Gastrocnemius medialis (tissue), 4 donors: Measurements from ENCODE around the gene CPED1. TPM values are rescaled to one million over a fixed set of nuclear protein-coding genes. Genes with fewer than 3 reads are reported as not detected.
A peak's percentile ranks its signal among the peaks of the same experiment; 100 is the strongest.

Experiments
- ATAC-seq, 2 donors: fragments of 150-250 bp; one replicate each; pipeline ENCODE4 v1.9.1; 2016
- DNase-seq, 2 donors: peaks; one replicate each; pipeline ENCODE4 v3.0.0-alpha.2; 2019
- H3K27ac ChIP-seq, 4 donors: fragments of 200-600 bp; sonication (generic); 1 replicate in 1 of 4; 2 replicates in 3 of 4; pipeline ENCODE4 v1.5.1; 2016 to 2018; ENCODE audit warnings: mild to moderate bottlenecking in 2 of 4, moderate library complexity in 1 of 4
- H3K27me3 ChIP-seq, 3 donors: fragments of 200-600 bp; sonication (generic) in 2 of 3; 1 replicate in 1 of 3; 2 replicates in 2 of 3; pipeline versions ENCODE4 v1.5.1 to v1.6.0; 2016 to 2019; ENCODE audit warnings: mild to moderate bottlenecking in 1 of 3, moderate library complexity in 1 of 3
- H3K36me3 ChIP-seq, 2 donors: fragments of 200-600 bp; sonication (generic) in 1 of 2; one replicate each; pipeline ENCODE4 v1.5.1; 2017 to 2018
- H3K4me1 ChIP-seq, 2 donors: fragments of 200-600 bp; sonication (generic) in 1 of 2; one replicate each; pipeline ENCODE4 v1.5.1; 2016 to 2017; ENCODE audit warnings: mild to moderate bottlenecking in 2 of 2
- H3K4me3 ChIP-seq, 4 donors: fragments of 200-600 bp; sonication (generic) in 3 of 4; 1 replicate in 1 of 4; 2 replicates in 3 of 4; pipeline ENCODE4 v1.5.1; 2016 to 2019; ENCODE audit warnings: mild to moderate bottlenecking in 2 of 4
- H3K9me3 ChIP-seq, 3 donors: fragments of 200-600 bp; sonication (generic) in 2 of 3; 1 replicate in 1 of 3; 2 replicates in 2 of 3; pipeline ENCODE4 v1.5.1; 2016 to 2019
- POLR2A ChIP-seq, 2 donors: fragments of 450-650 bp; IDR thresholded peaks; one replicate each; pipeline ENCODE4 v1.6.1; 2017; ENCODE audit warnings: antibody characterized with exemption in 2 of 2, mild to moderate bottlenecking in 2 of 2, moderate library complexity in 2 of 2
- in situ Hi-C, 4 donors: fragments of 200-750 bp; cut with MboI; loops; one replicate each; pipeline versions ENCODE4 v1.15.0 to v1.8.0; 2017; ENCODE audit warnings: low sequenced_read_pairs in 4 of 4
- intact Hi-C: fragments of 100-400 bp; cut with DNase I; formaldehyde crosslinking; loops from one replicate; pipeline ENCODE4 v1.15.1; 2023; ENCODE audit warnings: low total_unique reads
- total RNA-seq, 4 donors: library from RNA; depleted of rRNA; stranded (reverse); fragments of >200 nt; gene quantifications; one replicate each; pipeline versions ENCODE4 v1.1.0 to v1.2.3, GENCODE V29; 2016
- TF ChIP-seq, protein P1 (sequence below), 5 experiments: fragments of 450-650 bp in 3 of 5; fragments of 200-600 bp in 2 of 5; sonication (generic) in 2 of 5; IDR thresholded peaks in 4 of 5; conservative IDR thresholded peaks in 1 of 5; 1 replicate in 4 of 5; 2 replicates in 1 of 5; pipeline ENCODE4 v1.5.1; 2016 to 2019; ENCODE audit warnings: antibody characterized with exemption in 5 of 5, mild to moderate bottlenecking in 3 of 5, moderate library complexity in 3 of 5

CPED1 gene
- total RNA-seq, 4 donors from 2014 or later: 4.8 to 35.5 (median 34.1) TPM

DNA sequence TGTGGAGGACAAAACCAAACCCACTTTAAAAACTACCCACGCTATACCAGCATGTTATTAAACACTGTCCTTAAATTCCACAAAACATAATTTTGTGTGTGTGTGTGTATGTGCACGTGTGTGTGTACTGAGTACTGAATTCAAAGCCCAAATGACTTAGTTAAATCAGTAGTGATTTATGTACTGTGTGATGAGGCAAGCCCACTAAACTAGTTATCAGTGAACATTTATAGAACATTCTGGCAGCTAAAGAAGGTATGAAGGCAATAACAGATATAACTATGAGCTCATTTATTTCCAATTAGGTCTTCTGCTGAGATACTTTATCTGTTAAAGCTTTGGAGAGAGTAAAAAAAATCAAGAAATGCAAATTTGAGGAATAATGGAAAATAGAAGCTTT is 115.1 kb downstream of the CPED1 start:
- Histone ChIP-seq H3K4me1 (peaks cover 28 to 29% of the 10 kb centered on the region in 2 donors), H3K36me3 (peaks cover 0 to 32% of the 10 kb centered on the region in 2 donors), H3K4me3 (no peak overlapping the region), H3K27ac (peak overlapping the region; percentile 38 to 63 (median 56)), H3K9me3 (no peaks in the 10 kb centered on the region), H3K27me3 (no peaks in the 10 kb centered on the region)
- intact Hi-C loops: no loop called here
- TF ChIP-seq, protein P1, sequence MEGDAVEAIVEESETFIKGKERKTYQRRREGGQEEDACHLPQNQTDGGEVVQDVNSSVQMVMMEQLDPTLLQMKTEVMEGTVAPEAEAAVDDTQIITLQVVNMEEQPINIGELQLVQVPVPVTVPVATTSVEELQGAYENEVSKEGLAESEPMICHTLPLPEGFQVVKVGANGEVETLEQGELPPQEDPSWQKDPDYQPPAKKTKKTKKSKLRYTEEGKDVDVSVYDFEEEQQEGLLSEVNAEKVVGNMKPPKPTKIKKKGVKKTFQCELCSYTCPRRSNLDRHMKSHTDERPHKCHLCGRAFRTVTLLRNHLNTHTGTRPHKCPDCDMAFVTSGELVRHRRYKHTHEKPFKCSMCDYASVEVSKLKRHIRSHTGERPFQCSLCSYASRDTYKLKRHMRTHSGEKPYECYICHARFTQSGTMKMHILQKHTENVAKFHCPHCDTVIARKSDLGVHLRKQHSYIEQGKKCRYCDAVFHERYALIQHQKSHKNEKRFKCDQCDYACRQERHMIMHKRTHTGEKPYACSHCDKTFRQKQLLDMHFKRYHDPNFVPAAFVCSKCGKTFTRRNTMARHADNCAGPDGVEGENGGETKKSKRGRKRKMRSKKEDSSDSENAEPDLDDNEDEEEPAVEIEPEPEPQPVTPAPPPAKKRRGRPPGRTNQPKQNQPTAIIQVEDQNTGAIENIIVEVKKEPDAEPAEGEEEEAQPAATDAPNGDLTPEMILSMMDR (IDR thresholded peaks at IDR 0.05 in 4 of 5, conservative IDR thresholded peaks at IDR 0.05 in 1 of 5): no peak
- TF ChIP-seq POLR2A (IDR thresholded peaks at IDR 0.05): no peak
- peak in 1 of 2 donors; percentile 55 for ATAC-seq
- no peak for DNase-seq
- in situ Hi-C loops: loop anchor here in 3 of 4 donors (10.0 to 25.0 kb wide), 3 partner anchors 119 to 299 kb away; partner anchors contain the start of gene CPED1 (in 1 of the 3)

- in situ Hi-C loops: loop anchor here in 3 of 4 donors (10.0 to 25.0 kb wide), 3 partner anchors 120 to 300 kb away; partner anchors contain the start of gene CPED1 (in 1 of the 3)
- H3K4me1 ChIP-seq: peaks cover 28 to 29% of the 10 kb centered on the region in 2 donors
- H3K4me3 ChIP-seq: no peak overlapping the region
- ATAC-seq: no peak
- H3K9me3 ChIP-seq: no peaks in the 10 kb centered on the region
- DNase-seq: no peak
- intact Hi-C loops: loop anchor here (5.0 kb wide), 1 partner anchor 313 kb away; no protein-coding TSS in a partner anchor
- H3K27me3 ChIP-seq: no peaks in the 10 kb centered on the region
- peaks cover 0 to 39% of the 10 kb centered on the region in 2 donors for H3K36me3 ChIP-seq
- TF ChIP-seq, protein P1 (IDR thresholded peaks at IDR 0.05 in 4 of 5, conservative IDR thresholded peaks at IDR 0.05 in 1 of 5): no peak
- no peak for TF ChIP-seq POLR2A (IDR thresholded peaks at IDR 0.05)
- peak overlapping the region; percentile 5 to 63 (median 28) for H3K27ac ChIP-seq
Observed at GRCh38 chr7:121105262-121105661, 116.8 kb downstream of the CPED1 start.

GRCh38 chr7:121107923-121108498 is 119.5 kb downstream of the CPED1 start:
- DNase-seq (no peak), ATAC-seq (peak; percentile 79 to 82)
- in situ Hi-C loops: loop anchor here in 3 of 4 donors (10.0 to 25.0 kb wide), 3 partner anchors 123 to 303 kb away; partner anchors contain the start of gene CPED1 (in 1 of the 3)
- TF ChIP-seq POLR2A (IDR thresholded peaks at IDR 0.05): no peak
- TF ChIP-seq, protein P1 (IDR thresholded peaks at IDR 0.05 in 4 of 5, conservative IDR thresholded peaks at IDR 0.05 in 1 of 5): peak; percentile 69 to 76 (median 73)
- intact Hi-C loops: loop anchor here (1.0 to 5.0 kb wide), 4 partner anchors 121 to 316 kb away; no protein-coding TSS in a partner anchor
- peaks cover 14 to 22% of the 10 kb centered on the region in 2 donors for H3K4me1 ChIP-seq
- peak overlapping the region in 3 of 4 donors; percentile 12 to 47 (median 24) for H3K27ac ChIP-seq
- H3K36me3 ChIP-seq: peaks cover 0 to 23% of the 10 kb centered on the region in 2 donors
- H3K27me3 ChIP-seq: no peaks in the 10 kb centered on the region
- H3K4me3 ChIP-seq: no peak overlapping the region
- H3K9me3 ChIP-seq: no peaks in the 10 kb centered on the region

DNA sequence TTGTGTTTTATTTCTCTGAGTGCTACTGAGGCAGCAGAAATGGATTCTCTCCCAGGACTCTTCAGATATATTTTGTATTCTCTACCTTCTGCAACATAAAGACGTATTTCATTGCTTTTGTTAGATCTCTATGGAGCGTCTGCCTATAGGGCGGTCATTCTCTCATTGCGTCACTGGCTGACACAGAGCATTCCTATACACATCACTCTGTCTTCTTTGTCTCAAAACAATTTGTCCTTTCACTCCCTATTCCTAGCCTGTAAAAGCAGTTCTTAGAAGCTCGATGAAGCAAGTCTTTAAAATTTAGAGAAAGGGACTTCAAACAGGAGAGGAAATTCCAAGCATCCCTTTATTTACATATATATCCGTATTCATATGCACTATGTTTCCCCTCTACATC is 120.6 kb downstream of the CPED1 start:
- no peak for DNase-seq
- in situ Hi-C loops: loop anchor here in 3 of 4 donors (10.0 to 25.0 kb wide), 3 partner anchors 124 to 304 kb away; partner anchors contain the start of gene CPED1 (in 1 of the 3)
- Histone ChIP-seq H3K27ac (peak overlapping the region in 1 of 4 donors; percentile 30), H3K4me3 (no peak overlapping the region), H3K9me3 (no peaks in the 10 kb centered on the region), H3K36me3 (peaks cover 0 to 23% of the 10 kb centered on the region in 2 donors), H3K4me1 (peaks cover 6 to 12% of the 10 kb centered on the region in 2 donors), H3K27me3 (no peaks in the 10 kb centered on the region)
- intact Hi-C loops: loop anchor here (5.0 kb wide), 1 partner anchor 317 kb away; no protein-coding TSS in a partner anchor
- no peak for ATAC-seq
- TF ChIP-seq, protein P1 (IDR thresholded peaks at IDR 0.05 in 4 of 5, conservative IDR thresholded peaks at IDR 0.05 in 1 of 5): no peak
- no peak for TF ChIP-seq POLR2A (IDR thresholded peaks at IDR 0.05)
